Ascending aorta (tissue), 2 donors: ENCODE data around the gene TRAF3IP3. TPM values are rescaled to one million over a fixed set of nuclear protein-coding genes. Genes with fewer than 3 reads are reported as not detected.

Experiments used
- DNase-seq, 2 donors: peaks; one replicate each; pipeline ENCODE4 v3.0.0-alpha.2; 2019; ENCODE audit warnings: low spot score in 2 of 2
- H3K27ac ChIP-seq, 2 donors: fragments of 200-600 bp; sonication (generic); one replicate each; pipeline ENCODE4 v1.5.1; 2016 to 2017; ENCODE audit warnings: mild to moderate bottlenecking in 1 of 2
- H3K27me3 ChIP-seq: fragments of 200-600 bp; sonication (generic); one replicate; pipeline ENCODE4 v1.5.1; 2017
- H3K36me3 ChIP-seq, 2 donors: fragments of 200-600 bp; sonication (generic); one replicate each; pipeline ENCODE4 v1.5.1; 2016
- H3K4me1 ChIP-seq, 2 donors: fragments of 200-600 bp; sonication (generic); one replicate each; pipeline ENCODE4 v1.5.1; 2016 to 2017; ENCODE audit warnings: mild to moderate bottlenecking in 1 of 2
- H3K4me3 ChIP-seq, 2 donors: fragments of 200-600 bp; sonication (generic); one replicate each; pipeline ENCODE4 v1.5.1; 2016 to 2017; ENCODE audit warnings: mild to moderate bottlenecking in 1 of 2
- H3K9me3 ChIP-seq, 2 donors: fragments of 200-600 bp; sonication (generic); one replicate each; pipeline ENCODE4 v1.5.1; 2016
- CTCF ChIP-seq, 3 experiments: fragments of 200-600 bp in 2 of 3; fragments of 450-650 bp in 1 of 3; sonication (generic) in 2 of 3; IDR thresholded peaks; one replicate each; pipeline ENCODE4 v1.5.1; 2016 to 2019; ENCODE audit warnings: antibody characterized with exemption in 3 of 3, mild to moderate bottlenecking in 1 of 3, moderate library complexity in 1 of 3
- intact Hi-C: fragments of 100-400 bp; cut with DNase I; formaldehyde crosslinking; loops from one replicate; pipeline ENCODE4 v1.15.1; 2023
- total RNA-seq: library from RNA; depleted of rRNA; stranded (reverse); fragments of >200 nt; gene quantifications from one replicate; pipeline ENCODE4 v1.1.0, GENCODE V29; 2016

TRAF3IP3 gene
- total RNA-seq, 1 donor from 2014 or later: not detected

- Histone ChIP-seq H3K36me3 (no peaks in the 10 kb centered on the region), H3K27ac (no peak overlapping the region), H3K4me3 (no peak overlapping the region), H3K27me3 (no peaks in the 10 kb centered on the region), H3K9me3 (no peaks in the 10 kb centered on the region), H3K4me1 (no peaks in the 10 kb centered on the region)
- no peak for TF ChIP-seq CTCF (IDR thresholded peaks at IDR 0.05)
- intact Hi-C loops: no loop called here
- DNase-seq: no peak
These were observed 17.6 kb upstream of the TRAF3IP3 start for GRCh38 chr1:209738270-209738669.

- Histone ChIP-seq H3K4me3 (no peak overlapping the region), H3K36me3 (no peaks in the 10 kb centered on the region), H3K4me1 (no peaks in the 10 kb centered on the region), H3K27me3 (no peaks in the 10 kb centered on the region), H3K9me3 (no peaks in the 10 kb centered on the region), H3K27ac (no peak overlapping the region)
- no peak for TF ChIP-seq CTCF (IDR thresholded peaks at IDR 0.05)
- DNase-seq: no peak
- intact Hi-C loops: no loop called here
These were observed 14.7 kb upstream of the TRAF3IP3 start for GRCh38 chr1:209741193-209741592.

- intact Hi-C loops: no loop called here
- no peak overlapping the region for H3K4me3 ChIP-seq
- H3K9me3 ChIP-seq: no peaks in the 10 kb centered on the region
- no peak overlapping the region for H3K27ac ChIP-seq
- no peaks in the 10 kb centered on the region for H3K36me3 ChIP-seq
- H3K4me1 ChIP-seq: no peaks in the 10 kb centered on the region
- no peak for DNase-seq
- TF ChIP-seq CTCF (IDR thresholded peaks at IDR 0.05): no peak
- no peaks in the 10 kb centered on the region for H3K27me3 ChIP-seq
These were observed 14.0 kb upstream of the TRAF3IP3 start for GRCh38 chr1:209741889-209742288.

- Histone ChIP-seq H3K4me3 (no peak overlapping the region), H3K27me3 (no peaks in the 10 kb centered on the region), H3K4me1 (no peaks in the 10 kb centered on the region), H3K27ac (no peak overlapping the region), H3K9me3 (no peaks in the 10 kb centered on the region), H3K36me3 (no peaks in the 10 kb centered on the region)
- no peak for TF ChIP-seq CTCF (IDR thresholded peaks at IDR 0.05)
- no peak for DNase-seq
- intact Hi-C loops: no loop called here
These were observed 13.3 kb upstream of the TRAF3IP3 start for GRCh38 chr1:209742409-209743144.

- Histone ChIP-seq H3K9me3 (no peaks in the 10 kb centered on the region), H3K4me3 (no peak overlapping the region), H3K36me3 (no peaks in the 10 kb centered on the region), H3K4me1 (no peaks in the 10 kb centered on the region), H3K27me3 (no peaks in the 10 kb centered on the region), H3K27ac (no peak overlapping the region)
- TF ChIP-seq CTCF (IDR thresholded peaks at IDR 0.05): no peak
- intact Hi-C loops: no loop called here
- peak in 1 of 2 donors; percentile 63 for DNase-seq
These were observed 12.7 kb upstream of the TRAF3IP3 start for GRCh38 chr1:209743145-209743482.
